K562 (cell line): Measurements from ENCODE around the gene NTRK2.

Experiments used
- CEBPB ChIP-seq: fragments of 450-650 bp; IDR thresholded peaks from 2 replicates; pipeline ENCODE4 v1.6.1; 2016; ENCODE audit warnings: missing genetic modification characterization, missing compliant biosample characterization
- CTCF ChIP-seq, 3 experiments: IDR thresholded peaks in 2 of 3; conservative IDR thresholded peaks in 1 of 3; 2 replicates each; pipeline ENCODE4 v1.5.1; 2011 to 2012; ENCODE audit warnings: low read length in 3 of 3, mild to moderate bottlenecking in 3 of 3, control low read depth in 2 of 3, improper control_type of control experiment in 1 of 3, inconsistent platforms in 1 of 3, low read depth in 1 of 3, mixed read lengths in 1 of 3, moderate library complexity in 1 of 3; ENCODE audit not compliant: insufficient read depth in 2 of 3
- PBX2 ChIP-seq, 2 experiments: IDR thresholded peaks in 1 of 2; conservative IDR thresholded peaks in 1 of 2; 2 replicates each; pipeline ENCODE4 v1.6.1; 2016; ENCODE audit warnings: low read depth in 2 of 2, mild to moderate bottlenecking in 1 of 2, missing compliant biosample characterization in 1 of 2, missing genetic modification characterization in 1 of 2, moderate library complexity in 1 of 2
- PHTF2 ChIP-seq: fragments of 250-450 bp; sonication (Bioruptor Pico); IDR thresholded peaks from 2 replicates; pipeline ENCODE4 v1.5.0; 2021; ENCODE audit warnings: mild to moderate bottlenecking
- RCOR1 ChIP-seq, 2 experiments: IDR thresholded peaks; 2 replicates each; pipeline ENCODE4 v1.6.1; 2012; ENCODE audit warnings: low read depth in 2 of 2, low read length in 2 of 2, borderline replicate concordance in 1 of 2, improper control_type of control experiment in 1 of 2
- SMARCB1 ChIP-seq: IDR thresholded peaks from 2 replicates; pipeline ENCODE4 v1.6.1; 2011; ENCODE audit warnings: improper control_type of control experiment, low read depth; ENCODE audit not compliant: insufficient read length
- SPI1 ChIP-seq: IDR thresholded peaks from 2 replicates; pipeline ENCODE4 v1.6.1; 2011; ENCODE audit warnings: low read depth, low read length, control low read depth, borderline replicate concordance
- TARDBP ChIP-seq: fragments of 450-650 bp; IDR thresholded peaks from 2 replicates; pipeline ENCODE4 v1.6.1; 2016
- TFAM ChIP-seq: fragments of 250-450 bp; sonication (Bioruptor Pico); conservative IDR thresholded peaks from 2 replicates; pipeline ENCODE4 v1.5.0; 2021; ENCODE audit warnings: mild to moderate bottlenecking, moderate library complexity
- ZHX1 ChIP-seq: fragments of 150-350 bp; conservative IDR thresholded peaks from 2 replicates; pipeline ENCODE4 v1.6.1; 2014; ENCODE audit warnings: low read length
- ZNF263 ChIP-seq: sonication (generic); formaldehyde crosslinking; IDR thresholded peaks from 2 replicates; pipeline ENCODE4 v1.8.0; 2022; ENCODE audit warnings: mild to moderate bottlenecking, missing genetic modification reagents, borderline replicate concordance
- TF ChIP-seq, protein P1 (sequence below): fragments of 450-650 bp; IDR thresholded peaks from 2 replicates; pipeline ENCODE4 v1.6.1; 2016; ENCODE audit warnings: borderline replicate concordance
- TF ChIP-seq, protein P2 (sequence below): fragments of 250-450 bp; sonication (Bioruptor Pico); IDR thresholded peaks from 2 replicates; pipeline ENCODE4 v1.5.0; 2020; ENCODE audit warnings: mild to moderate bottlenecking
- TF ChIP-seq, protein P3 (sequence below): sonication (generic); formaldehyde crosslinking; IDR thresholded peaks from 2 replicates; pipeline ENCODE4 v1.5.0; 2020; ENCODE audit warnings: missing genetic modification reagents

DNA sequence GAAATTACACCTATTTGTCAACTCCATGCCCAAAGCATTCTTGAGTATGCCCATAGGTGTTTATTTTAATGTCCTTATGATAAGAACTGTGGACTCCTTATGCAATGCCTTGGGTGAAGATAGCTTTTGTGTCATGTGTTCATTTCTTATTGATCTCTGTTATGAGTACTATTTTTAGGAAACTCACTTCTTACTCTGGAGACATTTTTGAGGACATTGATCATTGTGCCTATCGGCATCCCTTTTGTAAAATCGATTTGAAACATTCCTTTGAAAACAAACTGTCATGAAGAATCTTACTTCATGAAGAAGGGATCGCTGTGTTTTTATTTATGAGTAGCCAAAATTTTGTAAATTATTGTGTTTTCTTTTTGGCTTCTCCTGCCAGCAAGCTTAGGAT, 257.3 kb downstream of the NTRK2 start:
- TF ChIP-seq TARDBP (no peak), ZHX1 (no peak), CEBPB (tag) (no peak), SPI1 (no peak), RCOR1 (IDR thresholded peaks at IDR 0.05; ENCODE audit: borderline replicate concordance in 1 of 2, low read depth in 2 of 2, low read length in 2 of 2) (no peak), PBX2 (CRISPR knock-in tag; IDR thresholded peaks at IDR 0.05; ENCODE audit: low read depth) (no peak), PBX2 (tag; conservative IDR thresholded peaks at IDR 0.05; ENCODE audit: low read depth) (no peak), TFAM (CRISPR knock-in tag) (no peak), CTCF (IDR thresholded peaks at IDR 0.05 in 2 of 3, conservative IDR thresholded peaks at IDR 0.05 in 1 of 3; ENCODE audit: insufficient read depth in 2 of 3, low read depth in 1 of 3, low read length in 3 of 3) (no peak), SMARCB1 (no peak), PHTF2 (CRISPR knock-in tag) (no peak), ZNF263 (CRISPR knock-in tag) (no peak)
- TF ChIP-seq, protein P1, sequence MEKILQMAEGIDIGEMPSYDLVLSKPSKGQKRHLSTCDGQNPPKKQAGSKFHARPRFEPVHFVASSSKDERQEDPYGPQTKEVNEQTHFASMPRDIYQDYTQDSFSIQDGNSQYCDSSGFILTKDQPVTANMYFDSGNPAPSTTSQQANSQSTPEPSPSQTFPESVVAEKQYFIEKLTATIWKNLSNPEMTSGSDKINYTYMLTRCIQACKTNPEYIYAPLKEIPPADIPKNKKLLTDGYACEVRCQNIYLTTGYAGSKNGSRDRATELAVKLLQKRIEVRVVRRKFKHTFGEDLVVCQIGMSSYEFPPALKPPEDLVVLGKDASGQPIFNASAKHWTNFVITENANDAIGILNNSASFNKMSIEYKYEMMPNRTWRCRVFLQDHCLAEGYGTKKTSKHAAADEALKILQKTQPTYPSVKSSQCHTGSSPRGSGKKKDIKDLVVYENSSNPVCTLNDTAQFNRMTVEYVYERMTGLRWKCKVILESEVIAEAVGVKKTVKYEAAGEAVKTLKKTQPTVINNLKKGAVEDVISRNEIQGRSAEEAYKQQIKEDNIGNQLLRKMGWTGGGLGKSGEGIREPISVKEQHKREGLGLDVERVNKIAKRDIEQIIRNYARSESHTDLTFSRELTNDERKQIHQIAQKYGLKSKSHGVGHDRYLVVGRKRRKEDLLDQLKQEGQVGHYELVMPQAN, result no peak
- TF ChIP-seq, protein P2, sequence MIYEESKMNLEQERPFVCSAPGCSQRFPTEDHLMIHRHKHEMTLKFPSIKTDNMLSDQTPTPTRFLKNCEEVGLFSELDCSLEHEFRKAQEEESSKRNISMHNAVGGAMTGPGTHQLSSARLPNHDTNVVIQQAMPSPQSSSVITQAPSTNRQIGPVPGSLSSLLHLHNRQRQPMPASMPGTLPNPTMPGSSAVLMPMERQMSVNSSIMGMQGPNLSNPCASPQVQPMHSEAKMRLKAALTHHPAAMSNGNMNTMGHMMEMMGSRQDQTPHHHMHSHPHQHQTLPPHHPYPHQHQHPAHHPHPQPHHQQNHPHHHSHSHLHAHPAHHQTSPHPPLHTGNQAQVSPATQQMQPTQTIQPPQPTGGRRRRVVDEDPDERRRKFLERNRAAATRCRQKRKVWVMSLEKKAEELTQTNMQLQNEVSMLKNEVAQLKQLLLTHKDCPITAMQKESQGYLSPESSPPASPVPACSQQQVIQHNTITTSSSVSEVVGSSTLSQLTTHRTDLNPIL, result no peak
- TF ChIP-seq, protein P3, sequence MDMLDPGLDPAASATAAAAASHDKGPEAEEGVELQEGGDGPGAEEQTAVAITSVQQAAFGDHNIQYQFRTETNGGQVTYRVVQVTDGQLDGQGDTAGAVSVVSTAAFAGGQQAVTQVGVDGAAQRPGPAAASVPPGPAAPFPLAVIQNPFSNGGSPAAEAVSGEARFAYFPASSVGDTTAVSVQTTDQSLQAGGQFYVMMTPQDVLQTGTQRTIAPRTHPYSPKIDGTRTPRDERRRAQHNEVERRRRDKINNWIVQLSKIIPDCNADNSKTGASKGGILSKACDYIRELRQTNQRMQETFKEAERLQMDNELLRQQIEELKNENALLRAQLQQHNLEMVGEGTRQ, result no peak
